ENCODE measurements around the gene NAT9.

NAT9 gene, protein sequence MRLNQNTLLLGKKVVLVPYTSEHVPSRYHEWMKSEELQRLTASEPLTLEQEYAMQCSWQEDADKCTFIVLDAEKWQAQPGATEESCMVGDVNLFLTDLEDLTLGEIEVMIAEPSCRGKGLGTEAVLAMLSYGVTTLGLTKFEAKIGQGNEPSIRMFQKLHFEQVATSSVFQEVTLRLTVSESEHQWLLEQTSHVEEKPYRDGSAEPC

DNA sequence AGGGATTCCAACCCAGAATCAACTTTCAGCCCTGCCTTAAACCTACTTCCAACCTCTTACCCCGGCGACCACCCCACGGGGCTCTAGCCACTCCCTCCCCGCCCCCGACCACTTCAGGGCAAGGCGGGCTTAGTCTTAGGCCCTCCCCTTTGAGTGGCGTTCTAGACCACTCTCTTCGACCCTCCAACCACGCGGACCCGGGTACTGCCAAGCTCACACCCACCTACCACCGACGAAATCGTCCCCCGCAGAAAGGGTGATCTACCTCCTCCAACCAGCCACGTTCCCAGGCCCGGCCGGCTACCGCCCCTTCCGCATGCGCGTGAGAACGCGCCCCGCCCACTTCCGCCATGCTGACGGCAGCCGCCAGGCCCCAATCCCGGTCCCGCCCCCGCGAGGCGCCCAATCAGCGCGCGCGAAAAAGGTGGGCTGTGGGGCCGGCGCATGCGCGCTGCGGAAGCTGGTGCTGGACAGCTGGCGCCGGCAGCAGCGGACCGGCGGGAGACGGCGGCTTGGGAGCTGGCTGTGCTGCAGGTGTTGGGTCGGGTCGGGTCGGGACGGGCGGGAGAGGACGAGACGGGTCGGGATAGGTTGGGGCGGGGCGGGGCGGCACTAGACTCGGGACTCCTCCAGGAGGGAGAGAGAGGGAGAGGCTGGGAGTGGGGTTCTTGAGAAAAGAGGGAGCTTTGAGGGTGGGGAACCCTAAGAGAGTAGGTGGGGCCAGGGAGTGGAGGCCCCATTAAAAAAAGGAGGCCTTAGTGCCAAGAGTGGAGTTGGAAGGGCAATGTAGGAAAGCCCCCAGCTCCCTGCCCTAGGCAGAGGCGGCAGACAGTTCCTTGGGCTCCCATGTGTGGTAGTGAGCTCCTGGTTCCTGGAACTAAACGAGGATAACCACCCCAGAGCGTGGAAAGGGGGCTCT is at the start of gene NAT9:
Gene NAT9, minus strand, starts transcription at position 302 of the 919 bp plus-strand sequence. CDS start 647 bp downstream, outside the sequence.
- no peak for FAIRE-seq

DNA sequence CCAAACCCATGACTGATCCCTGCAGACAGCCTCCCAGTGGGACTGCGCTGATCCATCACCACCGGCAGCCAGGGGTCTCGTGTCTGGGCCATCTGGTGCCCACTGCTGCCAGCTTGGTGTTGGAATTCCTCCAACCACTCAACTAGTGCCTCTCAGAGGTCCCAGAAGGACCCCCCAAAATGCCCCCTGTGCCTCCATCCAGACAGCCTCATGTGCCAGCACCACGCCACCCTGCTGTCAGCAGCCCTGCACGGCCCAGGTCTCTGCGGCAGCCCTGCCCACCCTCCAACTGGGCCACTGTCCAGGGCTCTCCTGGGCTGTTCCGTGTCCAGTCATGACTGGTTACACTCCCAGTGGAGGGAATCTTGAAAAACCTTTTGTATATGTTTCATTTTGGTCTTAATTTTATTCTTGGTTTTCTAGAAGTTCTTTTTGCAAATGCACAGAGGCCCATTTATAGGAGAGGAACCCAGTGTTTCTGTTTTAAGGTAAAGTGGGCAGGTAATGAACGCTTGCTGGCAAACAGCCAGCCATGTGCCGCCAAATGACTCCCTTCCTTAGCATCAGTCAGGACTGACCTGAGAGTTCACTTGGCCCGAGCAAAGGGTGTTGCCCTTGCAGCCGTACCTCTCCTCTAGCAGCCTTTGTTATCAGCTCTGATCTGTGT is 48.9 kb upstream of the NAT9 start:
- FAIRE-seq, result no peak

DNA sequence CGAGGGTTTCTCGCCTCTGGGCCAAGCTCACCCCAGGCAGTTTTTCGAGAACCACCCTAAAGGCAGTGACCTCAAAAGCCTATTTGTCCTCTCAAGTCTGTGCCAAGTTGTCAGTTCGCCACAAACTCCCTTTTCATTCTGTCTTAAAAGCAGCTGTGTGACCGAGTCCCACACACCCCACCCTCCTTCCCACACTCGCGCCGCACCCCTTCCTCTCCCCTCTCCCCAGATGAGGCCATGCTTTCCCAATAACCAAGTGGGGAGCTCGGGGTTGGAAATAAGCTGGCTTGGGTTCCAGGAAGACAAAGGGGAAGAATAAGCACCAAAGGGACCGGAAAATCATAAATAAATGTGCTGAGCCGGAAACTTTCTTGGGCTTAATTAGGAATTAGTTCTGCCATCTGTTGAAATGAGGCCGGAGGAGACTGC is 46.8 kb upstream of the NAT9 start:
- no peak for FAIRE-seq

DNA sequence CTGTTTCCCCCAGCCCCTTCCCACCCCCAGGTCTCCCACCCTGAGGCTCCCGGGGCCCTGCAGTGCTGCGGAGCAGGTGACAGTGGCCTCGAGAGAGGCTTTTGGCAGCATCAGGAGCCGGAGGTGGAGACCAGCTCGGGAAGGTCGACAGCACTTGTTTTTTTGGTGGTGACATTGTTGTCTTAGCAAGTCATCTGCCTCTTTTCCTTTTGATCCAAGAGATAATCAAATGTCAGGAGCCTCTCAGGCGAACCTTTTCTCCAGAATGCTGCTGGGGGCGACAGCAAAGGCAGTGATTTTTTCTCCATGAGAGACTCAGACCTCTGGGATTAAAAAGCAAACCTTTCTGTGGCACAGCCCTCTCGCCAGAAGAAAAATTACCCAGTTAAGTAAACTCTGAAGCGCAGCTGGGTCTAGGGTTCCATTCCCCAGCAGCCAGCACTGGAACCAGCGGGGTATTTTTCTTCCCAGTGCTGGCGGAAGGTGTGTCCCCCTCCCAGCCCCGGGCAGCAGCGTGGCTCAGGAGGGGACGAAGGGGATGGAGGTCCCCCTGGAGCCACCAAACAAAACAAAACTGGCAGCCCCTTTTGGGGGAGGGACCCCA is 46.3 kb upstream of the NAT9 start:
- FAIRE-seq, result no peak

DNA sequence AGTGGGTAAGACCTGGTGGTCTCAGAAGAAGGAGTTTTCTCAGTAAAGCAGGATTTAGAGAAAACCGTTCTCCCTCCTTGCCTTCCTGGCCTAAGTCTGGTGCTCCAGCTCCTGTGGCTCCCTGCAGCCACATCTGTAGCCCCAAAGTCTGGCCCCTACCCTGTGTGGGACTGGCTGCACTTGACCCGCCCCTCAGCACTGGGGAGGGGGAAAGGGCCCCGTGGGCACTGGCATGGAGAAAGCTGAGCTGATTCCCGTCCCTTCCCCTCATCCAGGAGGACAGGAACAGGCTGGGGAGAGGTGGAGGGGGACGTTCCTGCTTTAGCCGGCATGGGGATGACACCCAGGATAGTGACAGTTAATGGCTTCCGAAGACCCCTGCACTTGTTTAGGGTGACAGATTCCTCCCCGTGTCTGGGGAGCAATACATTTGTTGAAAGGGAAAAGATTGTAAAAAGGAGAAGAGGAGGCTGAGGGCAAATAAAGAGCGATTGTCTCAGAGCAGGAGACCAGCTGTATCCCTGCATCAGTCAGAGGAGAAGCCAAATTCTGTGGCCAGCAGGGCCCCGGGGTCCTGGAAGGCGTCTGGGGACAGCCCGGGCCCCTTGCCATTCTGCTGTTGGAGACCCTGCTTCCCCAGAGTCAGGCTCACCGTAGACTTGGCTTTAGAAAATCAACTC is 45.6 kb upstream of the NAT9 start:
- FAIRE-seq, result no peak

DNA sequence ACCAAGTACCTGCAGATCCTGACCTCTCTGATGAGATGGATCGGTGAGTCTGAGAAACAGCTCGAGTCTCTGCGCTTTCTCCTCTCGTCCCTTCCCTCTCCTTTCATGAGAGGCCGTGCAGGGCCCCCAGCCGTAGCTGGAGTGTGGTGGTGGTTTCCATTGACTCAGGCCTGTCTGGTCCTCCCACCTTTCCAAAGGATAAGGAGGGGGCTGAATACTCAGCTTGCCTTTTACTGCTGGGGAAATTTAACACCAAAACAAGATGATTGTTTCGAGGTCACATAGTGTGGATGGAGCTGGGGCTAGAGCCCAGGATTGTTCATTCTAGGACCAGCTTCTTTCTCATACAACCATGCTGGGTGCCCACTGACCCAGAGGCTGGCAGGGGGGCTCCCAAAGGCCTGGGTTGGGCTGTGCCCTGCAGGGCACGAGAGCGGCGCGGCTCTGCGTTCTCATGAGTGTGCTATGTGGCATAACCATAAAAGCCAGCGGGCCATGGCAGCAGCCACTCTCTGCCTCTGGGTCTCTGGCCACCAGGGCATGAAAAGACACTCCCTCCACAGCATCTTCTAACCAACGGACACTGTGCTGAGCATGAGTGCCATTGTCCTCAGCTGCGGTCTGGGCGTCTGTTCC is 43.8 kb upstream of the NAT9 start:
- no peak for FAIRE-seq

DNA sequence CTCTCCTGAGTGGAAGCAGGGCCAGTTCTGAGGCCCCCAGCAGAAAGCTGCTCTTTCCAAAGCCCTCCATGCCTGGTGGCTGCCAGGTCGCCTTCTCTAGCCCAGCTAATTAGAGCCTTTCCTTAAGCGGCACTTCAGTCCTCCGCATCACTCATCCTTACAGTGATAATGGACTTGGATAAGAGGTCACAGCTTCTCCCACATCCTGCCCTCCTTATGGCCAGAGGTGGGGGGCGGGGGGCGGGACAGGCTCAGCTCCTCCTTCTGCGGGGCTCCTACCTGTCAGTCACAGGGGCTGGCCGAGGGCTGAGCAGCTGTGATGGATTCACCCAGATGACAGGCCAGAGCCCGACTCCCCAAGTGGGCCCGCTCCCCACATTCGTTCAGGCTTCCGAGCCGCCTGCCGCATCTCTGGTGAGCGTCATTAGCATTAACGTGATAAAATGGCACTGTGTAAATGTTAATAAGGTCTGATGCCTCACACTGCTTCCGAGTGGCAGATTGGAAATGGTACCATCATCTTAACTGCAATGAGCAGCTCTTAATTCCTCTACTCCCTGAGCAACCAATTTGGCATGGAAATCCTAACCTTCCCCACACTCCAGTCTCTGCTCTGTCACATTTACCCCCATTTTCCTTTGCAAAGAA is 42.3 kb upstream of the NAT9 start:
- FAIRE-seq, result no peak

DNA sequence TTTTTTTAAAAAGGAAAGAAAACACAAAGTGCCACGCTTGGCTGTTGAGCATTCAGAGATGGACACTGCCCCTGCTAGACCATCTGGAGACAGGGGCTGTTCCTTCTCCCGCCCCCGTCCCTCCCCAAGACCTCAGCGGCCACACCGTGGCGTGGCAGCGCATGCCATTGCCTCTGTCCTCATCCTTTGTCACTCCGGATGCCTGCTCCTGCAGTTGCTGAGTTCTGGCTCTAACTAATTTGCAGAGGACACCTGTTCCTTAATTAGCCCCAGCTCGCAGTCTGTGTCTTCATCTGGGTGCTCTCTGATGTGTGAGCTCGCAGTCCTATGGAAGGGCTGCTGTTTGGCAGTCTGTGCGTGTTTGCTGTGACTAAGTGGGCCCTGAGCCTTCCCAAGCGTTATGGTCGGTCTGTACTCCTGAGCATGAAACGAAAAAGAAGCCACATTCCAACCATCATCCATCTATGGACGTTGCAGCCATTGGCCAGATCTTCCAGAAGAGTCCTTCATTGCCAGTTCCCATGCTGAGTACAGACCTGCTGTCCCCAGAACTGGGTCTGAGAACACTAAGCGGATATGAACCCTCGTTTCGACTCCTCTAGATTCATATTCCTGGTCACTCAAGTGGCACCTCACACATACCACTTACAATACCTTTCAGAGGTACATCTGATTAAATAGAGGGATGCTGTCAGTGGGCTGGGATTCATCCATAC is 40.9 kb upstream of the NAT9 start:
- no peak for FAIRE-seq

DNA sequence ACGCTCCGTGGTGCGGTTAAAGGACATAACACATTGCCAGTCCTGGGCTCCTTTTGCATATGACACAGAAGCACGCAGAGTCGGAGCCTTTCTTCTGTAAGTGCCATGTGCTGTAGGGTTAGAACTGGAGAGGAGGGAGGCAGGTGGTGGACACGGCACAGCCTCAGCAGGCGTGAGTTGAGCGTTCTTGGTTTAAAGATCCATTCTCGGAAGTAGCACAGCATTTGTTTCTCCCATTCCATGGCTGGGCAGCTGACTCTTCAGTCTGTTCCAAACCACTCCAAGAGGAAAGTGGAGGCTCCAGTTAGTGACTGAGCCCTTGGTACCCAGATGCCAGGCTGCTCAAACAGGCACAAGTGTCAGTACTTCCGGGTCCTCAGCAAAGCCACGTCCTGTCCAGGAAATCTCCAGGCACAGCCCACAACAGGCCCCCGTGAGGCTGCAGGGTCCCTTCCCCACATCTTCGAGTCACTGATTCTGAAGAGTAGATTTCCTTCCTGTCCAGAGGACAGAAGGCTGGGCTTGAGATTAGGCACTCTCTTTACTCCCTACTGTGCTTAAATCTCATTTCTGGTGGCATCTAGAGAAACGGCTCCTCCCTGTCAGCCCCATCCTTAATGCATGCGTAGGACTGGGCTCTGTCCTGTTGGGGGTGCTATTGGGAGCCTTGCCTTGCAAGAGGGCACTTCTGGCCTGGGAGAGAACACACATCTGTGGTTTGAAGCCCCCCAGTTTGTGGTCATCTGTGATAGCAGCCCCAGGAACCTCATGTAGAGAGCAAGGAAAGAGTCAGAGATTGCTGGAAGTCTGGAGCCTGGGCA is 39.6 kb upstream of the NAT9 start:
- FAIRE-seq, result no peak

DNA sequence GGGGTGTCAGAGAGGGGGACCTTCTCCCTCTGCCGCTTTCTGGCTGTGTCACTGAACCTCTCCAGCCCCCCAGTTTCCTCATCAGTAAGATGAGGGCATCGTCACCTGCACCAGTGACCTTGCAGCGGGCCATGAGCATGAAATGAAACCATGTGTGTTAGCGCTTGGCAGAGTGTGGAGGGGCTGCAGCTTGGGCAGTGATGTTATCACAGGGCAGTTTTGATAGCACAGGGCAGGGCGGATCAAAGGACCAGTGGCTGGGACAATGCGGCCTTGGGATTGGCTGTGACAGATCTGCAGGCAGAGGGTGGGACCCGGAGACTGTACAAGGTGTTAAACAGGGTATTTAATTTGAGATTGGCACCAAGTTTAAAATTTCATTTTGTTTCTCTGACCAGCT is 38.9 kb upstream of the NAT9 start:
- no peak for FAIRE-seq

DNA sequence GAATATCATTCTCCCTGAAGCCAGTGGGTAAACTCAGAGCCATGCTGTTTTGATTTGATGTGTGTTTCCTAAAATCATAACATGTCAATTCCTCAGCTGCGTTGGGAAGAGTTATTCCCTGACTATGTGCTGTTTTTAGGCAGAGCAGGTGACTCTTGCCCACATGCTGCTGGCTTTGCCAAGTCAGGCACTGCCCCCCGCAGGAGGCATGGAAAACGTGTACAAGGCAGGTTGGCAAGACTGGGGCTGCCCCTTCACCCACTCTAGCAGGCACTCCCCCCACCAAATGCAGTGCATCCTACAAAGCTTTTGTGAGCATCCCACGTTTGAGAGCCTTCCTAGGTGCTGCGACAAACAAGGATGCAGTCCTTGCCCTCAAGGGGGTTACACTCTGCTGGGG is 38.3 kb upstream of the NAT9 start:
- no peak for FAIRE-seq

DNA sequence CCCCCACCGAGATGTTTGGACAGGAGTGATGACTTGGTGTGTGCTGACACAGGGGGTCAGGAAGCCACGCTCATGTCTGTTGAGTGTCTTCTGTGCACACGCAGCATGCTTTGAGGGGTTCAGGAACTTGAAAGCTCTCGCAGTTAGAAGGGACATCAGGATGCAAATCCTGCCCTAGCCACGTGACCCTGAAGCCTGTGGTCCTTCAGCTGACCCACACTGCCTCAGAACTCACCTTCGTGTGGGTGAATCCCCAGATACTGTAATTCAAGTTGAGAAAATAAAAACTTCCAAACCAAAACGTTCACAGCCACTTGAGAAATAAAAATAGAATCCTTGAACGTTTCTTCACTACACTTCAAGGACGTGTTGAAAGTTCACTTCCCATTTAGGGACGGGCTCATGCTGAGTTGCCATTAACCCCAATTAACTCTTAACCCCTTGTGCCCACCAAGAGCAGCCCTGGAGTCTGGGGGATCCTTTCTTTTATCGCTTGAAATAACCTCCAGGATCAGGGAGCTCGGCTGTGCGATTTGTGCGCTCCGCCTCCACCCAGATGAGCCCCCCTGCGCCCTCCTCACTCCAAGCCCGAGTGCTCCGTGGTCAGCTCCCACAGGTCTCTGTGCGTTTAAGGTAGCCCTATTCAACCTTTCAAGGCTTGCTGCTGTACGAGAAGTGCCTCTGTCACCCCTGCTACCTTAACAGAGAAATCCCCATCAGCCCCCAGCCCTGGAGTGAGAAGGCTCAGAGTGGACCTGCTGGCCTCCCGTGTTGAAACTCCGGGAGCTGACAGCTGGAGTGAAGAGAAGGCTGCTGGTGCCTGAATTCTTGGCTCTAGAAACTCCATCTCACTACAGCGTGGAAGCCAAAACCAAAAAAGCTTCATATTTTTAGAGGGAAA is 36.2 kb upstream of the NAT9 start:
- FAIRE-seq, result no peak

DNA sequence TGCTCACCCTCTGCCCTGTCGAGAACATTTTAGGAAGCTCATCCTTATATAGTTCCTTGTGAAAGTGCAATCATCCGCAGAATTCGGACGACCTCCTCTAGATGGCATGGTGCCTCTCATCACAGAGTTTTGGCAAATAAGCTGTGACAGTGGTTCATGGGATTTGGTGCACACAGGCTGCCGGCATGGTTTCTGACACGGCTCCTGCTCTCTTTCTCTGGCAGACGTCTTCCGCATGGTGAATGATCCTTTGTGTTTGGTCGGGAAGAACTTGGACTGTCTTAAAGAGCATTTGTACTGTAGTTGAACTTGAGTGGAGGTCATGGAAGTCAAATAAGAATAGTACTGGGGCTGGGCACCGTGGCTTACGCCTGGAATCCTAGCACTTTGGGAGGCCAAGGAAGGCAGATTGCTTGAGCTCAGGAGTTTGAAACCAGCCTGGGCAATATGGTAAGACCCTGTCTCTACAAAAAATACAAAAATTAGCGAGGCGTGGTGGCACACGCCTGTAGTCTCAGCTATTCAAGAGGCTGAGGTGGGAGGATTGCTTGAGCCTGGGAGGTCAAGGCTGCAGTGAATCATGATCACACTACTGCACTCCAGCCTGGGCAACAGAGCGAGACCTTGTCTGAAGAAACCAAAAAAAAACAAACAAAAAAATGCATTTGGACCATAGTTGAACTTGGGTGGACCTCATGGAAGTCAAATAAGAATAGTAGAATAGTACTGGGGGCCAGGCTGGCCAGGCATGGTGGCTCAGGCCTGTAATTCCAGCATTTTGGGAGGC is 34.7 kb upstream of the NAT9 start:
- FAIRE-seq, result no peak

DNA sequence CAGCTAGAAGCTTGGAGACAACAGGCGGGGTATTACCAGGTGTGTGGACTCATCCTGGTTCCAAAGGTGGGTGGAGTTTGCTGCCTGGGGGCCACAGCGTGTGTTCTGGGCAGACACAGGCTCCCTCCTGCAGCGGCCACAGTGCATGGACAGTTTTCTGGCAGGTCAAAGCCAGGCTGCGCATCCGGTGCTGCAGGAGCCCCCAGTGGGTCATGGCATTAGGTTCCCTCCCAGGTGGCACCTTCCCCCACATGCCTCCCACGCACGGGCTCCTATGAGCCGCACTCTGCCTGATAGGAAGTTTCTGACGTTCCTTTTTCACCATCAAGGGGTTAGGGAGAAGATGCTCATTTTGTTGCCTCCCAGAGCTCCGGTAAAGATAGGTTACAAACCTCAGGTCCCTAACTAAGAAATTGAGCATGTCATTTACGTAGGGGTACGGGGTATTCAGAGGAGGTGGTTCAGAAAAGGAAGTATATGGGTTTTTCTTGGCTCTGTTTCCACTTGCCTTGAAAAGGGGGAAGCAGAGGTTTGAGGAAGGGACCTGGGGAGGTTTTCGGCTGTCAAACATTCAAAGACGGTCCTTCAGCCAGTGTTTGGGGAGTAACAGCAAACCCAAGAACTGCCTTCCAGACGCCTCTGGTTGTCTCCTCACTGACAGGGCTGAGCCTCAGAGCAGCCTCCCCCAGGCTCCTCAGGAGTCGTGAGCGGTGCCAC is 32.7 kb upstream of the NAT9 start:
- no peak for FAIRE-seq

DNA sequence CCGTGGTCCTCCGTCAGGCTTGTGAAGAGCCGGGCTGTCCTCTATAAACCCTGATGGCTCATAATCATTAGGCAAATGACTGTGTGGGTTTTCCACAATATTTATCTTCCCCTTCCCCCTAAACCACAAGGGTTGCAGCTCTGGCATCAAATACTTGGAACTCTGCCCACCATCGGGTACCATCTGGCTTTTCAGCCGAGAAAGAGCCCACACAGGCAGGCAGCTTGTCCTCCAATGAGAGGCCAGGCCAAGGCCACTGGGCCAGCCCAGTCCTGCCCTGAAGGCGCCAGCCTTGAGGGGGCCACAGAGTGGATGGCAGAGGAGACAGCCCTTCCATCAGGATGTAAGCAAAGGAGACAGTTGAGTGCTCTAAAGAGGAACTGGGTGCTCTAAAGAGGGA is 31.8 kb upstream of the NAT9 start:
- FAIRE-seq, result no peak

DNA sequence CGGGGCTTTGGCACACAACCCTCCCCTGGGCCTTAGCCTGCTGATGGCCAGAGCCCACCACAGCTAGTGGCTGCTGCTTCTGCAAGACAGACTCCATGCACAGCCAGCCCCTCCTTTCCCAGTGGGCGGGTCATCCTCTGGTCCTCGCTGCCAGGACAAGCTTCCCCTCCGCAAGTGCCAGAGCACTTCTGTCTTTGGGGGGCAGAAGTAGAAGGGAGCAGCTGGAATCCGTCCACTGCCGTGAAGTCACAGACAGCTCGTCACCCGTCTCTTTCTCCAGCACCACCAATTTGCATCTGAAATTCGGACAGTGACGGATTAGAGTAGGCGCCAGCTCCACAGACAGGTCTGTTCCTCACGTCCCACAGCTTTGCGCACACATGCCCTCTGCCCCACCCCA is 31.3 kb upstream of the NAT9 start:
- FAIRE-seq, result no peak

DNA sequence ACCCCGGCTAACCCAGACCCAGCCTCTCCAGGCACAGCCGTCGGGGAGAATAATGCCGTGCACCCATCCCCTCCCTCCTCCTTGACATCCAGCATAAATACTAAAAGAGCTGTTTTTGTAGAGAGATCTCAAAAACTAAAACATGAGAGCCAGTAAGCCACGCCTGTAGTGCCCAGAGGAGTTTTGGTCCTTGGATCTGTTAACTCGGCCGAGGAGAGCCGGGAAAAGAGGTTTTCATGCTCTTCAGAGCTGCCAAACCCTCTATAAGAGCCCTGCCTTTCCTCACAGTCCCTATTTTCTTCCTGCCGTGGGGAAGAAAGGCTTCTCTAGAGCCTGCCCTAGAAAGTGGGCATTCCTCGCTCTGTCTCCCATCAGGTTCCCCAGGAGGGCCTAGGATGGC is 30.2 kb upstream of the NAT9 start:
- FAIRE-seq, result no peak
